ENCODE data around the gene EEF2K.
"Not testable (repeated sequence)": the region's sequence is repeated elsewhere in the genome, so short reads cannot be mapped to it uniquely, and the experiment has no call there.

Gene EEF2K

GRCh38 chr16:22190081-22190775 is 15.8 kb upstream of the EEF2K start:
- no peak for FAIRE-seq

- no peak for FAIRE-seq
Measured at GRCh38 chr16:22190776-22191531, 15.1 kb upstream of the EEF2K start.

GRCh38 chr16:22191532-22192260 is 14.4 kb upstream of the EEF2K start:
- FAIRE-seq, result no peak

- no peak for FAIRE-seq
Measured at GRCh38 chr16:22192261-22193062, 13.6 kb upstream of the EEF2K start.

- FAIRE-seq, result no peak
Measured at GRCh38 chr16:22193063-22193411, 13.0 kb upstream of the EEF2K start.

- FAIRE-seq, result no peak
Measured at GRCh38 chr16:22194707-22195444, 11.2 kb upstream of the EEF2K start.

- no peak for FAIRE-seq
Measured at GRCh38 chr16:22195445-22195694, 10.7 kb upstream of the EEF2K start.

GRCh38 chr16:22195695-22196558 is 10.2 kb upstream of the EEF2K start:
- FAIRE-seq, result peak; percentile 53

GRCh38 chr16:22196559-22197168 is 9.4 kb upstream of the EEF2K start:
- FAIRE-seq, result not testable (repeated sequence)

GRCh38 chr16:22198547-22199293 is 7.4 kb upstream of the EEF2K start:
- FAIRE-seq, result no peak

- no peak for FAIRE-seq
Measured at GRCh38 chr16:22202261-22202637, 3.8 kb upstream of the EEF2K start.

GRCh38 chr16:22203091-22203490 is 3.0 kb upstream of the EEF2K start:
- FAIRE-seq, result no peak

GRCh38 chr16:22204091-22204655 is 1.9 kb upstream of the EEF2K start:
- no peak for FAIRE-seq

- FAIRE-seq, result no peak
Measured at GRCh38 chr16:22205577-22206012, 483 bp upstream of the EEF2K start.

GRCh38 chr16:22206842-22207714 is 1.0 kb downstream of the EEF2K start:
- FAIRE-seq, result no peak

- FAIRE-seq, result no peak
Measured at GRCh38 chr16:22207715-22208360, 1.8 kb downstream of the EEF2K start.

- FAIRE-seq, result no peak
Measured at GRCh38 chr16:22210285-22210684, 4.2 kb downstream of the EEF2K start.

GRCh38 chr16:22210854-22211253 is 4.8 kb downstream of the EEF2K start:
- no peak for FAIRE-seq

Measured in islet of Langerhans (tissue), 1 donor.